BJ (cell line): Measurements from ENCODE around the gene SPATA3. TPM values are rescaled to one million over a fixed set of nuclear protein-coding genes. Genes with fewer than 3 reads are reported as not detected.

Experiments used
- CTCF ChIA-PET: fragments of 350-600 bp; formaldehyde crosslinking; extraction: SDS; loops from one replicate; lab custom pipeline; 2021; ENCODE audit warnings: antibody characterized with exemption, inconsistent platforms; lab: Yijun Ruan, JAX
- POLR2A ChIA-PET: fragments of 300-600 bp; sonication (Branson Sonifier 250); formaldehyde crosslinking; extraction: SDS; loops from one replicate; lab custom pipeline; 2021; ENCODE audit warnings: antibody characterized with exemption; lab: Charles Lee
- DNase-seq: peaks from one replicate; pipeline ENCODE4 v3.0.0-alpha.2; 2011; ENCODE audit warnings: low read depth
- H3K27me3 ChIP-seq: 2 replicates; pipeline ENCODE4 v1.6.0; 2011; ENCODE audit warnings: low read length; ENCODE audit not compliant: control insufficient read depth, insufficient read depth
- H3K36me3 ChIP-seq: 2 replicates; pipeline ENCODE4 v1.5.1; 2011; ENCODE audit warnings: low read length; ENCODE audit not compliant: control insufficient read depth, insufficient read depth
- H3K4me3 ChIP-seq: 2 replicates; pipeline ENCODE4 v1.5.1; 2011; ENCODE audit warnings: low read depth, mild to moderate bottlenecking, control low read depth, low read length
- polyA plus RNA-seq: library from polyadenylated mRNA; depleted of rRNA; stranded (reverse); fragments of >200 nt; gene quantifications from 2 replicates; pipeline ENCODE4 v1.2.3, GENCODE V29; 2011
- TF ChIP-seq, protein P1 (sequence below): IDR thresholded peaks from 2 replicates; pipeline ENCODE4 v1.5.1; 2011; ENCODE audit warnings: low read depth, mild to moderate bottlenecking, control low read depth, inconsistent platforms, low read length, moderate library complexity; ENCODE audit not compliant: insufficient read depth

The SPATA3 gene
- polyA plus RNA-seq, 1 experiment: not detected

GRCh38 chr2:231008131-231008530, 12.2 kb downstream of the SPATA3 start:
- CTCF ChIA-PET: no interaction called here
- POLR2A ChIA-PET: no interaction called here
- TF ChIP-seq, protein P1, sequence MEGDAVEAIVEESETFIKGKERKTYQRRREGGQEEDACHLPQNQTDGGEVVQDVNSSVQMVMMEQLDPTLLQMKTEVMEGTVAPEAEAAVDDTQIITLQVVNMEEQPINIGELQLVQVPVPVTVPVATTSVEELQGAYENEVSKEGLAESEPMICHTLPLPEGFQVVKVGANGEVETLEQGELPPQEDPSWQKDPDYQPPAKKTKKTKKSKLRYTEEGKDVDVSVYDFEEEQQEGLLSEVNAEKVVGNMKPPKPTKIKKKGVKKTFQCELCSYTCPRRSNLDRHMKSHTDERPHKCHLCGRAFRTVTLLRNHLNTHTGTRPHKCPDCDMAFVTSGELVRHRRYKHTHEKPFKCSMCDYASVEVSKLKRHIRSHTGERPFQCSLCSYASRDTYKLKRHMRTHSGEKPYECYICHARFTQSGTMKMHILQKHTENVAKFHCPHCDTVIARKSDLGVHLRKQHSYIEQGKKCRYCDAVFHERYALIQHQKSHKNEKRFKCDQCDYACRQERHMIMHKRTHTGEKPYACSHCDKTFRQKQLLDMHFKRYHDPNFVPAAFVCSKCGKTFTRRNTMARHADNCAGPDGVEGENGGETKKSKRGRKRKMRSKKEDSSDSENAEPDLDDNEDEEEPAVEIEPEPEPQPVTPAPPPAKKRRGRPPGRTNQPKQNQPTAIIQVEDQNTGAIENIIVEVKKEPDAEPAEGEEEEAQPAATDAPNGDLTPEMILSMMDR: no peak
- no peak for DNase-seq
- Histone ChIP-seq H3K27me3 (peaks cover 16% of the 10 kb centered on the region), H3K4me3 (no peak overlapping the region), H3K36me3 (no peaks in the 10 kb centered on the region)

- TF ChIP-seq, protein P1: no peak
- ChIA-PET CTCF (no interaction called here), POLR2A (no interaction called here)
- peaks cover 19% of the 10 kb centered on the region for H3K27me3 ChIP-seq
- no peaks in the 10 kb centered on the region for H3K36me3 ChIP-seq
- no peak for DNase-seq
- no peak overlapping the region for H3K4me3 ChIP-seq
Measured at GRCh38 chr2:231009236-231009919, 13.5 kb downstream of the SPATA3 start.

DNA sequence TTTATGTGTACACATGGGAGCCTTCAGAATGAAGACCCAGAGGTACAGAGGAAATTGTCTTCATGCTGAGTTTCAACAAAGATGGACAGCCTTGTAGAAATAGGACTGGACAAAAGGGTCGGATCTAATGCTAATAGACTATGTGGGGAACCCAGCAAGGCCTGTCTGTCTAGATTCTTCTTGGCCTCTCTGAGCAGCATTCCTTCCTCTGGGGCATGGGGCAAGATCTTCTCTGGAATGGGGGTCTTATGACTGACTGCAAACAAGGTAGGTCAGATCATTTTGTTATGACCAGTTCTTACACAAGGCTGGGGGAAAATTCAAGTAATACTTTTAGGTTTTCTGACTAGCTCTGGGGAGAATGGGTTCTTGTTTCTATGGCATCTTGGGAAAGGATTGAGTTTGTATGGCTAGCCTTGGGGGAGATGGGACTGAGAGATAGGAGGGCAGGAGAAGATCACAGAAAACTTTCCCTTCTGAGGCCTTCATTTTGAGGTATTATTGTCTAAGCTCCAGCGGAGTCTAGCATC, 14.3 kb downstream of the SPATA3 start:
- DNase-seq: no peak
- H3K4me3 ChIP-seq: no peak overlapping the region
- POLR2A ChIA-PET: no interaction called here
- CTCF ChIA-PET: interaction anchor here (1.0 kb wide), 1 partner anchor 108 kb away, joined by 3 read pairs; no protein-coding TSS in a partner anchor
- no peaks in the 10 kb centered on the region for H3K36me3 ChIP-seq
- peaks cover 19% of the 10 kb centered on the region for H3K27me3 ChIP-seq
- TF ChIP-seq, protein P1: no peak

DNA sequence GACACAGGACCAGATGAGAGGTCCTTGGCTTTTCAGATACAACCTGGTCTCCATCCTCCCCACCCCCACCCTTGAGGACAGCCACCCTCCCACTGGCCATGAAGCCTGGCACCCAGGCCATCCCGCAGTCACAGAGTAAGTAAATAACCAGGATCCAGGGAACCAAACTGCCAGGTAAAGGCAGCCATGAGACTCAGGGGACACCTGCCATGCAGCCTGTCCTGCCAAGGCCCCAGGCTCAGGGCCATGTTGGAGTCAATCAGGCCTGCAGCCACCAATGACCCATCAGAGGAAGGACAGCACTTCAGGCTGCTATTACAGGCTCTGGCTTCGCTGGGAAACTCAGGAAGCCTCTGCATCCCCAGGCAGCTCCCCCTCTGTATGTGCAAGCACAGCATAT, 15.6 kb downstream of the SPATA3 start:
- CTCF ChIA-PET: interaction anchor here (0.6 kb wide), 1 partner anchor 865 kb away, joined by 3 read pairs; no protein-coding TSS in a partner anchor
- Histone ChIP-seq H3K36me3 (no peaks in the 10 kb centered on the region), H3K27me3 (peaks cover 20% of the 10 kb centered on the region), H3K4me3 (no peak overlapping the region)
- TF ChIP-seq, protein P1: no peak
- no peak for DNase-seq
- POLR2A ChIA-PET: no interaction called here

DNA sequence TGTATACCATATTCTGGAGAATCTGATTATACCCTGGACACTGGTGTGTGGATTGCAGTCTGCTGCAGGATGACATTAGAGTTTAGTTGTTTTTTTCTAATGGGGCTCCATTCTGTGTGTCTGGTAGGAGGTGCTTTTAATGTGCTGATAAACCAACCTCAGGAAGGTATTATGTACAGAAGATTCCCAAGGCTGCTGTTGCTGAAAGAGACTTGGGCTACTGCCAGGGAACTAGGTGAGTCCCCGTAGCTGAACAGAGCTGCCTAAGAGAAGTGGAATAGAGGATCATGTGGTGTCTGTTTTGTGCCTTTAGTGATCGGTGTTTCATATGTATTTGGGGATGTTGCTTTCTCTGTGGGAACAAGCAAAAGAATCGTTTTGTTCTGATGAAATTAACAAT, 16.5 kb downstream of the SPATA3 start:
- Histone ChIP-seq H3K36me3 (no peaks in the 10 kb centered on the region), H3K4me3 (no peak overlapping the region), H3K27me3 (peaks cover 20% of the 10 kb centered on the region)
- no peak for DNase-seq
- POLR2A ChIA-PET: no interaction called here
- CTCF ChIA-PET: interaction anchor here (0.7 kb wide), 1 partner anchor 57 kb away, joined by 3 read pairs; no protein-coding TSS in a partner anchor
- TF ChIP-seq, protein P1: no peak
